Coronary artery (tissue), 2 donors: ENCODE measurements around the gene TANGO6.

ENCODE experiments used
- DNase-seq: peaks from one replicate; pipeline ENCODE4 v3.0.0-alpha.2; 2017; ENCODE audit warnings: low spot score
- H3K27ac ChIP-seq, 2 donors: fragments of 200-600 bp; sonication (generic); one replicate each; pipeline ENCODE4 v1.5.1; 2016 to 2019
- H3K4me3 ChIP-seq: fragments of 200-600 bp; sonication (generic); 2 replicates; pipeline ENCODE4 v1.5.1; 2016; ENCODE audit warnings: mild to moderate bottlenecking, moderate library complexity
- CTCF ChIP-seq: fragments of 200-600 bp; sonication (generic); IDR thresholded peaks from one replicate; pipeline ENCODE4 v1.5.1; 2019; ENCODE audit warnings: antibody characterized with exemption

The TANGO6 gene

GRCh38 chr16:68866933-68867332, 23.6 kb downstream of the TANGO6 start:
- TF ChIP-seq CTCF, result no peak
- Histone ChIP-seq H3K27ac (no peak overlapping the region), H3K4me3 (no peak overlapping the region)
- DNase-seq, result no peak

GRCh38 chr16:68869492-68870088, 26.3 kb downstream of the TANGO6 start:
- DNase-seq, result no peak
- TF ChIP-seq CTCF, result no peak
- H3K27ac ChIP-seq, result no peak overlapping the region
- H3K4me3 ChIP-seq, result no peak overlapping the region

- DNase-seq, result no peak
Measured at GRCh38 chr16:68873635-68874471, 30.5 kb downstream of the TANGO6 start.

DNA sequence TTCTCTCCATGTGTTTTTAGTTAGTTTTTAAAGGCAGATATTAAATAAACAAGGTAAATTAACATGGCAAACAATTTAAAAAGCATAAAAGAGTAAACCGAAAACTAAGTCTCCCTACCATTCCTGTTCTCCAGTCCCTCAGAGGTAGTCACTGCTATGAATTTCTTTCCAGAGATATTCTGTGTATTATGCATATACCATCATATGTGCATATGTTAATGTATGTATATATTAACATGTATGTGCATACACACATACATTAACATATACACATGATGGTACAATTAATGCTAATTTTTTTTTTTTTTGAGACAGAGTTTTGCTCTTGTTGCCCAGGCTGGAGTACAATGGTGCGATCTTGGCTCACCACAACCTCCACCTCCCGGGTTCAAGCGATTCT, 32.5 kb downstream of the TANGO6 start:
- TF ChIP-seq CTCF, result no peak
- DNase-seq, result no peak
- Histone ChIP-seq H3K4me3 (no peak overlapping the region), H3K27ac (no peak overlapping the region)

More at GRCh38 chr16:68873635-68874471, 30.5 kb downstream of the TANGO6 start:
- Histone ChIP-seq H3K4me3 (no peak overlapping the region), H3K27ac (no peak overlapping the region)
- TF ChIP-seq CTCF, result no peak

DNA sequence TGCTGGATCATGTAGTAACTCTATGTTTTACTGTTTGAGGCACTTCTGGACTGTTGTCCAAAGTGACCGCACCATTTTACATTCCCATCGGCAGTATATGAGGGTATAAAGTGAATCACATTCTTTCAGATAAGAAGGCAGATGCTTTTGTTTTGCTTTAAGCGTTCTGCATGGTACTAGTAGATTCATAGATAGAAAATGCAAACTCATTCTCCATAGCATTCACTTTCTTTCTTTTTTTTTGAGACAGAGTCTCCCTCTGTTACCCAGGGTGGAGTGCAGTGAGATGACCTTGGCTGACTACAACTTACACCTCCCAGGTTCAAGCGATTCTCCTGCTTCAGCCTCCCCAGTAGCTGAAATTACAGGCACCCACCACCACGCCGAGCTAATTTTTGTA, 40.4 kb downstream of the TANGO6 start:
- Histone ChIP-seq H3K27ac (no peak overlapping the region), H3K4me3 (no peak overlapping the region)
- DNase-seq, result no peak
- TF ChIP-seq CTCF, result no peak

DNA sequence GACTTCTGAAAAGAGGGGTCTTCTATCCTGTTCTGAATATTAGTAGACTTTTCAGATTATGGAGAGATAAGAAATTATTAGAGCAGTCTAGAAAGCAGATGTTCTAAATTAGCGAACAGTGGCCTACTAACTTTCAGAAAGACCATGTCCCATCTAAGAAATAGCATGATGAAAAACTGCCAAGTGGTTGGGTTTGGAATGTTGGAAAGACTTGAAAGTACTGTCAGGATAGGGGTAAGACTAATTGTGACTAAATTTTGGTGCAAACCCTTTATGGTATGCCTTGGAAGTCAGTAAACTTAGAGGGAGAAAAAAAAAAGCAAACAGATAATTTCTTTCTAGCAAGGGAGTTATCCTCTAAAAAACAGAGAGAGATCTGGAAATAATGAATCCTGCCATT, 41.1 kb downstream of the TANGO6 start:
- no peak overlapping the region for H3K4me3 ChIP-seq
- TF ChIP-seq CTCF, result no peak
- H3K27ac ChIP-seq, result no peak overlapping the region
- DNase-seq, result no peak
